GM12878 (cell line): Measurements from ENCODE around the gene OTUD4. TPM values are rescaled to one million over a fixed set of nuclear protein-coding genes. Genes with fewer than 3 reads are reported as not detected.

ENCODE experiments used
- KLF5 ChIP-seq: fragments of 450-650 bp; IDR thresholded peaks from 2 replicates; pipeline ENCODE4 v1.6.1; 2014; ENCODE audit warnings: mild to moderate bottlenecking; ENCODE audit not compliant: partially characterized antibody
- MTA2 ChIP-seq: fragments of 450-650 bp; IDR thresholded peaks from 2 replicates; pipeline ENCODE4 v1.6.1; 2016; ENCODE audit warnings: low read depth, mild to moderate bottlenecking, moderate library complexity
- RB1 ChIP-seq: fragments of 450-650 bp; formaldehyde crosslinking; IDR thresholded peaks from 2 replicates; pipeline ENCODE4 v1.6.1; 2017; ENCODE audit warnings: mild to moderate bottlenecking, borderline replicate concordance
- RBBP5 ChIP-seq: fragments of 200-600 bp; sonication (generic); conservative IDR thresholded peaks from 2 replicates; pipeline ENCODE4 v1.6.1; 2016
- RCOR1 ChIP-seq: conservative IDR thresholded peaks from 2 replicates; pipeline ENCODE4 v1.6.1; 2012; ENCODE audit warnings: low read depth, low read length, improper control_type of control experiment
- RUNX3 ChIP-seq: IDR thresholded peaks from 2 replicates; pipeline ENCODE4 v1.6.1; 2012; ENCODE audit warnings: low read length, inconsistent platforms
- SIN3A ChIP-seq: IDR thresholded peaks from 2 replicates; pipeline ENCODE4 v1.6.1; 2012; ENCODE audit warnings: low read depth, low read length, improper control_type of control experiment
- SMC3 ChIP-seq: IDR thresholded peaks from 2 replicates; pipeline ENCODE4 v1.6.1; 2011; ENCODE audit warnings: low read length, improper control_type of control experiment, borderline replicate concordance
- ZSCAN29 ChIP-seq: fragments of 450-650 bp; IDR thresholded peaks from 2 replicates; pipeline ENCODE4 v1.6.1; 2017; ENCODE audit warnings: mild to moderate bottlenecking, moderate library complexity
- polyA plus RNA-seq, 11 experiments: library from polyadenylated mRNA; depleted of rRNA in 4 of 11; unstranded in 6 of 11; stranded (reverse) in 5 of 11; fragments of >200 nt; fragmentation: Nextera tagmentation in 4 of 11; fragmentation: Illumina TruSeq in 1 of 11; extraction: Ambion mirVana in 4 of 11; extraction: Trizol in 1 of 11; gene quantifications; 1 replicate in 1 of 11; 2 replicates in 10 of 11; pipeline versions ENCODE4 v1.2.1 to v1.2.3, GENCODE V29; 2011 to 2016; ENCODE audit warnings: inconsistent platforms in 2 of 11, missing spikeins in 2 of 11, low read depth in 1 of 11
- total RNA-seq, 4 experiments: library from RNA; depleted of rRNA in 3 of 4; stranded (reverse); fragments of >200 nt in 3 of 4; fragmentation: Illumina TruSeq in 1 of 4; extraction: Trizol in 1 of 4; gene quantifications; 2 replicates each; pipeline versions ENCODE4 v1.2.1 to v1.2.3, GENCODE V29; 2013 to 2021
- TF ChIP-seq, protein P1 (sequence below): IDR thresholded peaks from 2 replicates; pipeline ENCODE4 v1.6.1; 2012; ENCODE audit warnings: low read length, inconsistent platforms
- TF ChIP-seq, protein P2 (sequence below): fragments of 450-650 bp; IDR thresholded peaks from 2 replicates; pipeline ENCODE4 v1.6.1; 2018; ENCODE audit warnings: borderline replicate concordance, mild to moderate bottlenecking; ENCODE audit not compliant: partially characterized antibody
- TF ChIP-seq, protein P3 (sequence below): IDR thresholded peaks from 2 replicates; pipeline ENCODE4 v1.6.1; 2012; ENCODE audit warnings: improper control_type of control experiment, low read depth, low read length; ENCODE audit not compliant: insufficient replicate concordance
- TF ChIP-seq, protein P4 (sequence below): fragments of 450-650 bp; formaldehyde crosslinking; IDR thresholded peaks from 2 replicates; pipeline ENCODE4 v1.5.0; 2022; ENCODE audit warnings: mild to moderate bottlenecking, missing genetic modification characterization

The OTUD4 gene
- total and polyA plus RNA-seq, 10 of the 15 experiments (the other 5 are each of a cell fraction or from before 2014, with no cell fraction given): 2.2 to 26.3 (median 14.2) TPM

GRCh38 chr4:145180298-145181090 lies at the start of gene OTUD4 (continued):
- peak; percentile 78 for TF ChIP-seq SIN3A
- no peak for TF ChIP-seq RBBP5
- peak; percentile 82; the same call in 1 of the 2 replicates for TF ChIP-seq RB1
- TF ChIP-seq, protein P1, sequence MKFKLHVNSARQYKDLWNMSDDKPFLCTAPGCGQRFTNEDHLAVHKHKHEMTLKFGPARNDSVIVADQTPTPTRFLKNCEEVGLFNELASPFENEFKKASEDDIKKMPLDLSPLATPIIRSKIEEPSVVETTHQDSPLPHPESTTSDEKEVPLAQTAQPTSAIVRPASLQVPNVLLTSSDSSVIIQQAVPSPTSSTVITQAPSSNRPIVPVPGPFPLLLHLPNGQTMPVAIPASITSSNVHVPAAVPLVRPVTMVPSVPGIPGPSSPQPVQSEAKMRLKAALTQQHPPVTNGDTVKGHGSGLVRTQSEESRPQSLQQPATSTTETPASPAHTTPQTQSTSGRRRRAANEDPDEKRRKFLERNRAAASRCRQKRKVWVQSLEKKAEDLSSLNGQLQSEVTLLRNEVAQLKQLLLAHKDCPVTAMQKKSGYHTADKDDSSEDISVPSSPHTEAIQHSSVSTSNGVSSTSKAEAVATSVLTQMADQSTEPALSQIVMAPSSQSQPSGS: no peak
- TF ChIP-seq KLF5: no peak
- 0 out of 2 replicates have a peak, but pooled peaks have one; percentile 12 for TF ChIP-seq SMC3
- peak; percentile 58; the same call in 1 of the 2 replicates for TF ChIP-seq ZSCAN29
- peak; percentile 56; the same call in 1 of the 2 replicates for TF ChIP-seq MTA2
- no peak for TF ChIP-seq RCOR1
- TF ChIP-seq, protein P2, sequence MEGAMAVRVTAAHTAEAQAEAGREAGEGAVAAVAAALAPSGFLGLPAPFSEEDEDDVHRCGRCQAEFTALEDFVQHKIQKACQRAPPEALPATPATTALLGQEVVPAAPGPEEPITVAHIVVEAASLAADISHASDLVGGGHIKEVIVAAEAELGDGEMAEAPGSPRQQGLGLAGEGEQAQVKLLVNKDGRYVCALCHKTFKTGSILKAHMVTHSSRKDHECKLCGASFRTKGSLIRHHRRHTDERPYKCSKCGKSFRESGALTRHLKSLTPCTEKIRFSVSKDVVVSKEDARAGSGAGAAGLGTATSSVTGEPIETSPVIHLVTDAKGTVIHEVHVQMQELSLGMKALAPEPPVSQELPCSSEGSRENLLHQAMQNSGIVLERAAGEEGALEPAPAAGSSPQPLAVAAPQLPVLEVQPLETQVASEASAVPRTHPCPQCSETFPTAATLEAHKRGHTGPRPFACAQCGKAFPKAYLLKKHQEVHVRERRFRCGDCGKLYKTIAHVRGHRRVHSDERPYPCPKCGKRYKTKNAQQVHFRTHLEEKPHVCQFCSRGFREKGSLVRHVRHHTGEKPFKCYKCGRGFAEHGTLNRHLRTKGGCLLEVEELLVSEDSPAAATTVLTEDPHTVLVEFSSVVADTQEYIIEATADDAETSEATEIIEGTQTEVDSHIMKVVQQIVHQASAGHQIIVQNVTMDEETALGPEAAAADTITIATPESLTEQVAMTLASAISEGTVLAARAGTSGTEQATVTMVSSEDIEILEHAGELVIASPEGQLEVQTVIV: no peak
- TF ChIP-seq, protein P3, sequence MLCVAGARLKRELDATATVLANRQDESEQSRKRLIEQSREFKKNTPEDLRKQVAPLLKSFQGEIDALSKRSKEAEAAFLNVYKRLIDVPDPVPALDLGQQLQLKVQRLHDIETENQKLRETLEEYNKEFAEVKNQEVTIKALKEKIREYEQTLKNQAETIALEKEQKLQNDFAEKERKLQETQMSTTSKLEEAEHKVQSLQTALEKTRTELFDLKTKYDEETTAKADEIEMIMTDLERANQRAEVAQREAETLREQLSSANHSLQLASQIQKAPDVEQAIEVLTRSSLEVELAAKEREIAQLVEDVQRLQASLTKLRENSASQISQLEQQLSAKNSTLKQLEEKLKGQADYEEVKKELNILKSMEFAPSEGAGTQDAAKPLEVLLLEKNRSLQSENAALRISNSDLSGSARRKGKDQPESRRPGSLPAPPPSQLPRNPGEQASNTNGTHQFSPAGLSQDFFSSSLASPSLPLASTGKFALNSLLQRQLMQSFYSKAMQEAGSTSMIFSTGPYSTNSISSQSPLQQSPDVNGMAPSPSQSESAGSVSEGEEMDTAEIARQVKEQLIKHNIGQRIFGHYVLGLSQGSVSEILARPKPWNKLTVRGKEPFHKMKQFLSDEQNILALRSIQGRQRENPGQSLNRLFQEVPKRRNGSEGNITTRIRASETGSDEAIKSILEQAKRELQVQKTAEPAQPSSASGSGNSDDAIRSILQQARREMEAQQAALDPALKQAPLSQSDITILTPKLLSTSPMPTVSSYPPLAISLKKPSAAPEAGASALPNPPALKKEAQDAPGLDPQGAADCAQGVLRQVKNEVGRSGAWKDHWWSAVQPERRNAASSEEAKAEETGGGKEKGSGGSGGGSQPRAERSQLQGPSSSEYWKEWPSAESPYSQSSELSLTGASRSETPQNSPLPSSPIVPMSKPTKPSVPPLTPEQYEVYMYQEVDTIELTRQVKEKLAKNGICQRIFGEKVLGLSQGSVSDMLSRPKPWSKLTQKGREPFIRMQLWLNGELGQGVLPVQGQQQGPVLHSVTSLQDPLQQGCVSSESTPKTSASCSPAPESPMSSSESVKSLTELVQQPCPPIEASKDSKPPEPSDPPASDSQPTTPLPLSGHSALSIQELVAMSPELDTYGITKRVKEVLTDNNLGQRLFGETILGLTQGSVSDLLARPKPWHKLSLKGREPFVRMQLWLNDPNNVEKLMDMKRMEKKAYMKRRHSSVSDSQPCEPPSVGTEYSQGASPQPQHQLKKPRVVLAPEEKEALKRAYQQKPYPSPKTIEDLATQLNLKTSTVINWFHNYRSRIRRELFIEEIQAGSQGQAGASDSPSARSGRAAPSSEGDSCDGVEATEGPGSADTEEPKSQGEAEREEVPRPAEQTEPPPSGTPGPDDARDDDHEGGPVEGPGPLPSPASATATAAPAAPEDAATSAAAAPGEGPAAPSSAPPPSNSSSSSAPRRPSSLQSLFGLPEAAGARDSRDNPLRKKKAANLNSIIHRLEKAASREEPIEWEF: no peak
- TF ChIP-seq RUNX3: peak; percentile 52
- TF ChIP-seq, protein P4, sequence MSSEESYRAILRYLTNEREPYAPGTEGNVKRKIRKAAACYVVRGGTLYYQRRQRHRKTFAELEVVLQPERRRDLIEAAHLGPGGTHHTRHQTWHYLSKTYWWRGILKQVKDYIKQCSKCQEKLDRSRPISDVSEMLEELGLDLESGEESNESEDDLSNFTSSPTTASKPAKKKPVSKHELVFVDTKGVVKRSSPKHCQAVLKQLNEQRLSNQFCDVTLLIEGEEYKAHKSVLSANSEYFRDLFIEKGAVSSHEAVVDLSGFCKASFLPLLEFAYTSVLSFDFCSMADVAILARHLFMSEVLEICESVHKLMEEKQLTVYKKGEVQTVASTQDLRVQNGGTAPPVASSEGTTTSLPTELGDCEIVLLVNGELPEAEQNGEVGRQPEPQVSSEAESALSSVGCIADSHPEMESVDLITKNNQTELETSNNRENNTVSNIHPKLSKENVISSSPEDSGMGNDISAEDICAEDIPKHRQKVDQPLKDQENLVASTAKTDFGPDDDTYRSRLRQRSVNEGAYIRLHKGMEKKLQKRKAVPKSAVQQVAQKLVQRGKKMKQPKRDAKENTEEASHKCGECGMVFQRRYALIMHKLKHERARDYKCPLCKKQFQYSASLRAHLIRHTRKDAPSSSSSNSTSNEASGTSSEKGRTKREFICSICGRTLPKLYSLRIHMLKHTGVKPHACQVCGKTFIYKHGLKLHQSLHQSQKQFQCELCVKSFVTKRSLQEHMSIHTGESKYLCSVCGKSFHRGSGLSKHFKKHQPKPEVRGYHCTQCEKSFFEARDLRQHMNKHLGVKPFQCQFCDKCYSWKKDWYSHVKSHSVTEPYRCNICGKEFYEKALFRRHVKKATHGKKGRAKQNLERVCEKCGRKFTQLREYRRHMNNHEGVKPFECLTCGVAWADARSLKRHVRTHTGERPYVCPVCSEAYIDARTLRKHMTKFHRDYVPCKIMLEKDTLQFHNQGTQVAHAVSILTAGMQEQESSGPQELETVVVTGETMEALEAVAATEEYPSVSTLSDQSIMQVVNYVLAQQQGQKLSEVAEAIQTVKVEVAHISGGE (CRISPR knock-in tag): peak; percentile 9; the same call in 1 of the 2 replicates
